Spleen (tissue), 11 donors: ENCODE measurements around the gene ERG. TPM values are rescaled to one million over a fixed set of nuclear protein-coding genes. Genes with fewer than 3 reads are reported as not detected.

Source experiments
- DNase-seq: peaks from one replicate; pipeline ENCODE4 v3.0.0-alpha.2; 2020
- H3K27ac ChIP-seq, 8 donors: fragments of 200-600 bp; sonication (generic) in 7 of 8; 1 replicate in 4 of 8; 2 replicates in 4 of 8; pipeline versions ENCODE4 v1.5.0 to v1.8.0; 2016 to 2021; ENCODE audit warnings: inconsistent platforms in 4 of 8, mild to moderate bottlenecking in 4 of 8, moderate library complexity in 1 of 8
- H3K27me3 ChIP-seq, 7 donors: fragments of 200-600 bp; sonication (generic) in 6 of 7; replicated peaks in 1 of 7; 1 replicate in 4 of 7; 2 replicates in 3 of 7; pipeline versions ENCODE4 v1.5.0 to v1.8.0; 2016 to 2021; ENCODE audit warnings: inconsistent platforms in 3 of 7, mild to moderate bottlenecking in 1 of 7
- H3K36me3 ChIP-seq, 6 donors: fragments of 200-600 bp; sonication (generic) in 5 of 6; 1 replicate in 4 of 6; 2 replicates in 2 of 6; pipeline versions ENCODE4 v1.5.0 to v1.8.0; 2016 to 2021; ENCODE audit warnings: inconsistent platforms in 2 of 6
- H3K4me1 ChIP-seq, 6 donors: fragments of 200-600 bp; sonication (generic) in 5 of 6; 1 replicate in 3 of 6; 2 replicates in 3 of 6; pipeline versions ENCODE4 v1.5.0 to v1.8.0; 2016 to 2021; ENCODE audit warnings: inconsistent platforms in 3 of 6
- H3K4me3 ChIP-seq, 8 donors: fragments of 200-600 bp; sonication (generic) in 7 of 8; 1 replicate in 4 of 8; 2 replicates in 4 of 8; pipeline versions ENCODE4 v1.5.0 to v1.8.0; 2016 to 2021; ENCODE audit warnings: inconsistent platforms in 4 of 8, mild to moderate bottlenecking in 4 of 8, moderate library complexity in 2 of 8
- H3K9me3 ChIP-seq, 8 donors: fragments of 200-600 bp; sonication (generic) in 7 of 8; 1 replicate in 4 of 8; 2 replicates in 4 of 8; pipeline versions ENCODE4 v1.5.0 to v1.8.0; 2016 to 2021; ENCODE audit warnings: inconsistent platforms in 4 of 8
- CTCF ChIP-seq, 11 experiments: fragments of 200-600 bp in 7 of 11; fragments of 450-650 bp in 4 of 11; sonication (generic) in 4 of 11; IDR thresholded peaks in 8 of 11; conservative IDR thresholded peaks in 3 of 11; 1 replicate in 7 of 11; 2 replicates in 4 of 11; pipeline versions ENCODE4 v1.4.0 to v1.8.0; 2016 to 2021; ENCODE audit warnings: antibody characterized with exemption in 11 of 11, inconsistent platforms in 4 of 11, mild to moderate bottlenecking in 1 of 11
- POLR2A ChIP-seq, 3 donors: fragments of 450-650 bp; IDR thresholded peaks; one replicate each; pipeline ENCODE4 v1.5.1; 2017; ENCODE audit warnings: antibody characterized with exemption in 3 of 3, mild to moderate bottlenecking in 1 of 3
- POLR2AphosphoS5 ChIP-seq, 3 donors: sonication (generic); formaldehyde crosslinking; IDR thresholded peaks; one replicate each; pipeline ENCODE4 v1.5.1; 2017; ENCODE audit warnings: antibody characterized with exemption in 3 of 3
- WGBS, 5 donors: extraction: QIAGEN DNeasy Blood & Tissue Kit in 3 of 5; methylation state at CpG; one replicate each; pipeline versions ENCODE4 v1.1.5 to v1.1.7; 2013 to 2018; 5-methylcytosine and 5-hydroxymethylcytosine counted together
- intact Hi-C: fragments of 100-400 bp; cut with DNase I; formaldehyde crosslinking; loops from one replicate; pipeline ENCODE4 v1.15.0; 2023; ENCODE audit warnings: low total_unique reads
- polyA plus RNA-seq, 3 donors: library from polyadenylated mRNA; stranded (reverse); fragments of 200-250 nt; gene quantifications; one replicate each; pipeline ENCODE4 v1.2.1, GENCODE V29; 2013
- total RNA-seq, 7 donors: library from RNA; depleted of rRNA in 3 of 7; stranded (reverse); fragments of >200 nt in 3 of 7; fragmentation: NEBNext Ultra II Directional in 4 of 7; extraction: Animal tissue kit (Norgen Biotek cat#: 25700) in 4 of 7; gene quantifications; one replicate each; pipeline versions ENCODE4 v1.1.0 to v1.2.1, GENCODE V29; 2016 to 2021
- donor health status: healthy with polysubstance abuse.
- donor health status: DM: no; HTN: no; CAD: no; lungs with moderate emphysema.
- donor health status: DM: no; HTN: no; CAD: no.
- donor health status: Bipolar disorder and iron deficiency.
- donor health status: healthy.
- donor health status: DM: no; HTN: no; CAD: no.
- donor health status: DM: yes; HTN: yes; CAD: no.

The ERG gene
- total and polyA plus RNA-seq, 10 donors = 7.3 to 93.8 (median 57.5) TPM

GRCh38 chr21:38433471-38433870 lies 64.8 kb downstream of the ERG start:
- peaks cover 0 to 12% (median 3%) of the 10 kb centered on the region in 6 donors for H3K4me1 ChIP-seq
- no peak overlapping the region for H3K27ac ChIP-seq
- H3K27me3 ChIP-seq = no peaks in the 10 kb centered on the region
- peaks cover 0 to 25% (median 0%) of the 10 kb centered on the region in 6 donors for H3K36me3 ChIP-seq
- TF ChIP-seq CTCF (IDR thresholded peaks at IDR 0.05 in 8 of 11, conservative IDR thresholded peaks at IDR 0.05 in 3 of 11) = no peak
- TF ChIP-seq POLR2AphosphoS5 (IDR thresholded peaks at IDR 0.05) = no peak
- no peak for TF ChIP-seq POLR2A (IDR thresholded peaks at IDR 0.05)
- peaks cover 0 to 8% (median 0%) of the 10 kb centered on the region in 8 donors for H3K9me3 ChIP-seq
- no peak for DNase-seq
- WGBS, 5 donors = 83 to 87% (median 84%) methylated on average over 8 of the region's 8 CpGs
- H3K4me3 ChIP-seq = no peak overlapping the region
- intact Hi-C loops = no loop called here

- Histone ChIP-seq H3K36me3 (peaks cover 0 to 43% (median 0%) of the 10 kb centered on the region in 6 donors), H3K9me3 (peaks cover 0 to 8% (median 0%) of the 10 kb centered on the region in 8 donors), H3K4me3 (no peak overlapping the region), H3K27me3 (no peaks in the 10 kb centered on the region), H3K4me1 (peaks cover 0 to 6% (median 0%) of the 10 kb centered on the region in 6 donors), H3K27ac (no peak overlapping the region)
- TF ChIP-seq POLR2AphosphoS5 (IDR thresholded peaks at IDR 0.05) (no peak), POLR2A (IDR thresholded peaks at IDR 0.05) (no peak), CTCF (IDR thresholded peaks at IDR 0.05 in 8 of 11, conservative IDR thresholded peaks at IDR 0.05 in 3 of 11) (no peak)
- DNase-seq = no peak
- intact Hi-C loops = no loop called here
These were observed 67.8 kb downstream of the ERG start for GRCh38 chr21:38430401-38430984.

- DNase-seq = no peak
These were observed 69.3 kb downstream of the ERG start for GRCh38 chr21:38429011-38429410.

More at GRCh38 chr21:38429011-38429410, 69.3 kb downstream of the ERG start:
- WGBS, 5 donors = 91 to 98% (median 97%) methylated on average over 2 of the region's 2 CpGs
- no peak overlapping the region for H3K4me3 ChIP-seq
- no peaks in the 10 kb centered on the region for H3K27me3 ChIP-seq
- no peaks in the 10 kb centered on the region for H3K4me1 ChIP-seq
- H3K9me3 ChIP-seq = peaks cover 0 to 8% (median 0%) of the 10 kb centered on the region in 8 donors
- TF ChIP-seq POLR2A (IDR thresholded peaks at IDR 0.05) (no peak), CTCF (IDR thresholded peaks at IDR 0.05 in 8 of 11, conservative IDR thresholded peaks at IDR 0.05 in 3 of 11) (no peak), POLR2AphosphoS5 (IDR thresholded peaks at IDR 0.05) (no peak)
- no peak overlapping the region for H3K27ac ChIP-seq
- intact Hi-C loops = no loop called here
- peaks cover 0 to 46% (median 0%) of the 10 kb centered on the region in 6 donors for H3K36me3 ChIP-seq
